Skin of body (tissue), 2 donors: ENCODE data around the gene BMP8B. TPM values are rescaled to one million over a fixed set of nuclear protein-coding genes. Genes with fewer than 3 reads are reported as not detected.
"Not testable (repeated sequence)": the region's sequence is repeated elsewhere in the genome, so short reads cannot be mapped to it uniquely, and the experiment has no call there.

Source experiments
- DNase-seq: peaks from one replicate; lab custom pipeline; 2025; lab: John Stamatoyannopoulos, UW
- total RNA-seq: library from RNA; depleted of rRNA; stranded (reverse); fragments of >200 nt; gene quantifications from one replicate; pipeline ENCODE4 v1.2.3, GENCODE V29; 2014

BMP8B gene
- total RNA-seq, 1 donor from 2014 or later = 2.0 TPM

DNA sequence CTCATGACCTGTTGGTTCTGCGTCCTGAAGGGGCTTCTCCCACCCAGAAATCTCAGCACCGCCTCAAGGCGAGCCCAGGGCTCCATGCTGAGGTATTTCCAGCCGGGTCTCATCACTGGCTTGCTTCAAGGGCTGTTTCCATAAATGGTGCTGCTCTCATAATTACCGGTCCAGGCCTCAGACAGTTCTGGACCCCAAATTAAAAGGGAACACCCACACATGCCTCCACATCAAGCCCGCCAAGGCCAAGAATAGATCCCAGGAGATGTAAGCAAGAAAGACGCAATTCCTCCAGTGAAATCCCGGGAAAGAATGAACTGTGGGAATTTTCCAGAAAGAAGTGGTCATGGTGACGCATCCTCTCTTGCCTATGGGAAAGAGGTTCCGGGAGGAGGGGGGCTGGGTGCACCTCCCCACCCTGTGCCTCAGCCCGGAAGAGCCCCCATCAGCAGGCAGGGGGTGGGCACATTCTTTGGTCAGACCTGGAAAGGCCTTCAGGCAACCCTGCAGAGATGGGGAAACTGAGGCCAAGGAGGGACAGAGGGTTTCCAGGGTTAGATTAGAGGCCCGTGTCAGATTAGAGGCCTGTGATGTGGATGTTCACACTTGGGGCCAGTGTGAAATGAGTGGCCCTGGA lies 10.1 kb downstream of the BMP8B start:
- not testable (repeated sequence) for DNase-seq

DNA sequence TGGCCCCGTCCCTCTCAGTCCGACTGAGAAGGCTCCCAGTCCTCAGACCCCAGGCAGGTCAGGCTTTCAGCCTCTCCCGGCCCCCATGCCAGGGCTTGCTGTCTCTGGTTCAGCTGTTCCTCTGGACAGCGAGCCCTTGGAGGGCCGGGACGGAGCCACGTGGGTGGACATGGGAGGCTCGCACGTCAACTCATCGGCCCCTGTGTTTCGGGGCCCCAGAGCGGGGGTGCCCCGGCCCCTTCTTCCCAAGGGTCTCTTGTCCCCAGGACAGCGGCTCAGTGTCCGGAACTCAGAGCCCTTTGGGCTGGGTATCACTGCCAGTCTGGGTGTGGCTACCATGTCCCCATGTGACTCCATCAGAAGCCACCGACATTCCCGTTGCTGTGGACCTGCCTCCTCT lies 10.8 kb downstream of the BMP8B start:
- not testable (repeated sequence) for DNase-seq

DNA sequence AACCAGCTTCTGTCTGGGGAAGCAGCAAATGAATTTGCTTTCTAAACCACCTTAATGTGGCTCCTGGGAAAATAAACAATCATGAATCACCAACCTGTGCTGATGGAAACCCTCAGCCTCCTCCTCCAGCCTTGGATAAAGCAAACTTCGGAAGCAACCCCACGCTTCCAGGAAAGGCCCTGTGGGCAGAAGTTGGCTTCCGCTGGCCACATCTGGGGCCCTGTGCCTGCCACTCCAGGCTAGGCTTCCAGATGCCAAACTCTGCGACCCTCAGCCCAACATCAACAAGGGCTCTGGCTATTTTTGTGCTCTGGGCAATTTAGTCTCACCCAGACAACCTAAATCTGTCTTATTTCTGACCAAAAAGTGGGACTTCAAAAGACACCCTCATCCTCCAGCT lies 11.4 kb downstream of the BMP8B start:
- DNase-seq = no peak

DNA sequence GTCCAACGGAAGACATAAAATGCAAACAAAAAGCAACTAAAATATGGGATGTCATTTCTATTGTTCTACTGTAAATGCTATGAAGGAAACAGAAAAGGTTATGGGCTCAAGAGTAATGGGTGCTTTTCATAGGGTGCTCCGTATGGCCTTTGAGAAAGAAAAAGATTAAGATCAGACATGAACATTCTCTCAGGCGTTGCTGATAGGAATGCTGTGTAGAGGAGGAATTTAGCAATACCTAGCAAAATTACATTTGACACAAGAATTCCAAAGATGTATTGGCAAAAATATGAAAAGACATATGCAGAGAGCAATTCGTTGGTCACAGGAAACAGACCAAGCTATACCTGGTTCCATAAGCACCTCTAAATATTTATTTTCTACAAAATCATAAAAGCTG lies 11.8 kb downstream of the BMP8B start:
- no peak for DNase-seq

DNA sequence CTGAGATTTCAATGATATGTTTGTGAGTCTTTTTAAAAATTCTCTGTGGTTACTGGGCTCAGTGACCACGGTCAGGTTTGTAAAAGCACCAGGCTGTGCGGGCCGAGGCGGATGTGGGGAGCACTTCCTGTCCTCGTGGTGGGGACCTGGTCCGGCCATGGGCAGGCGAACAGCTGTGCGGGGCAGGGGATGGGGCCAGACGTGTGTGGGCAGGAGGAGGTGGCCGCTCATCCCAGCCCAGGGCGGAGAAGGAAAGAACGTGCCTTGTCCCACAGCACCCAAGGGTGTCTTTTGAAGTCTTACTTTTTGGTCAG lies 12.3 kb downstream of the BMP8B start:
- no peak for DNase-seq

DNA sequence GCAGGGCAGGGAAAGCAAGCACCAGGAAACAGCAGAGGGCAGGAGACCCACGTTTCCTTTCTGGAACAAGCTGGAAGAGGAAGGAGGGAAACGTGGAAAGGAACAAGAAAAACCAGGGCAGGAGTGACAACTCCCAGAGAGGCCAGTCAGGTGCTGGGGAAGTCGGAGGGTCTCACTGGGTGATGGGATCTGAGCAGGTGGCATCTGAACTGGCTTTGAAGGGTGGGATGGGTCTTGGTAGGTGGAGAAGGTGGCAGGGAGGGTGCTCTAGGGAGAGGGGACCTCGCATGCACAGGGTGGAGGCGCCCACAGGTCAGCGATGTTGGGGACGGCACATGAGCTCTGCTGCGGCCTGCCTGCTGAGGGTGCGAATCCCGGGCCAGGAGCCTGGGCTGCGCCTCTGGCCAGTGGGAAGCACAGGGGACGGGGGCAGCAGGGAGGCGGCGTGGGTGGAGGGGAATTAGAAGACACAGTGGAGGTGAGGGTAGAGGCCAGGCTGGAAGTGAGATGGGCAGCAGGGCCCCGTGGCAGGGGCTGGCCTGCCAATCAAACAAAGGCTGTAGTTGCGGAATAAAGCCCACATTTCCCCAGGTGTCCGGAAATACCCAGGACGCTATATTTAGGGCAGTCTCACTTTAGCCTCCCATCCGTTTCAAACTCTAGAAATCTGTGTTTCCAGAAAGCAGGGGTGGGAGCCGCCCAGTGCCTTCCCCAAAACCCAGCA lies 12.8 kb downstream of the BMP8B start:
- DNase-seq = not testable (repeated sequence)

DNA sequence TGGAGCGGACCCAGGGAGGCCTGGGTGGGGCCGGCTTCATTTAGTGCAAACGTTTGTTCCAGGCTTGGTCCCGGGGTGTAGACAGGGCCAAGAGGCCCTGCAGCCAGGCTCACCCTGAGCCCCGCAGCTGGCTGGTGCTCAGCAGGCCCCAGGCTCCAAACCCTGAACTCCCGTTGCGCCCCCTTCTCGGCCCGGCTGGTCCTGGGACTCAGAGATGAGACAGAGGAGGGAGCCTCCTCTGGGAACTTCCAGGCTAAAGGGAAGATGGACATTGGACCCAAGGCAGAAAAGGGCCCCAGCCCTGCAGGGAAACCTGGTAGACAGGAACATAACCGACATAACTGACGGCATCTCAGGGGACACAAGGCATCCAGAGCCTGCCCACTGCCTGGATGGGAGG lies 13.5 kb downstream of the BMP8B start:
- DNase-seq = not testable (repeated sequence)

DNA sequence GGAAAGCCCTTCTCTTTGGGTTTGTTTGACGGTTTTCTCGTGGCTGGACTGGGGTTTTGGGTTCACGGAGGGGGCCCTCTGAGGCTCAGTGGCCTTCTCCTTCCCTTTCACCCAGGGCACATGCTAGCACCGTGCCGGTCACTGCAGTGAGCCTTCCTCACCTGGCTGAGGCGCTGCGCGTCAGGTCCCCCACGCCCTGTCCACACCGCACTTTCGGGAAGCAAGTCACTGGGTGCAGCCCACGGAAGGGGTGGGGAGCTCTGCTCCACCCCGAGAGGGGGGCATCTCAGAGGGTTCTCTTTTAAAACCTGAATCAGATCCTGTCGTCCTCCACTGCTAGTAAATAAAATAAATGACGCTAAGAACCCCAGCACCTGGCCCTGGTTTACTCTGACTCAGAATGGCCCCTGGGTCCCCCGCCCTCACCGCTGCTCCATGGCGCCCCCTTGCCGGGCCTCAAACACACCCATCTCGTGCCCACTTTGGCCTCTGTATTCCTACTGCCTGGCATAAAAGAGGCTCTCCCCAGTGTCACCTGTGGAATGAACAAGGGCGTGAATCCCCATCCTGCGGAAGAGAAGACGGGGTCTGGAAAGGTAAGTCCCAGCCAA lies 15.2 kb downstream of the BMP8B start:
- not testable (repeated sequence) for DNase-seq

DNA sequence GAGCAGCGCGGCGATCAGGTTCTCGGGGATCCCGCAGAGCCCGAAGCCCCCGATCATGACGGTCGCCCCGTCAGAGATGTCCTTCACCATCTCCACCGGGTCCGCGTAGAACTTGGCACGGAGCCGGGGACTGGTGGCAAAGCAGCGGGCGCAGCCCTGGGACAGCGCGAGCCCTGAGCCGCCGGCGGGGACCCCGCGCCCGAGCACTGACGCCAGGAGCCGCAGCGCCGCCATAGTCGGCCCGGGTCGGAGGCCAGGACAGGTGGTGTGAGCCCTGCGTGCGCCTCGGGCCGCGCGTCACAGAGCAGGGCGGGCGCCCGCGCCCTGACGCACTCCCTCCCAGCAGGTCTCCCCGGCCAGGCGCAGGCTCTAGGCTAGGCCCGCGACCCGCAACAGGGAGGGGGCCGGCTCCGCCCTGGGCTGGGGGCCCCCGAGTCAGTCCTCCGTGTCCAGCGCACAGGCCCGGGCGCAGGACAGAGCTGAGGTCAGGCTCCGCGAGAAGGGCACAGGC lies 17.6 kb downstream of the BMP8B start, which contains the start of gene OXCT2:
Gene OXCT2, minus strand, starts transcription at position 327 of the 511 bp plus-strand sequence. Its CDS starts 93 bp downstream, at position 234.
- DNase-seq = not testable (repeated sequence)

DNA sequence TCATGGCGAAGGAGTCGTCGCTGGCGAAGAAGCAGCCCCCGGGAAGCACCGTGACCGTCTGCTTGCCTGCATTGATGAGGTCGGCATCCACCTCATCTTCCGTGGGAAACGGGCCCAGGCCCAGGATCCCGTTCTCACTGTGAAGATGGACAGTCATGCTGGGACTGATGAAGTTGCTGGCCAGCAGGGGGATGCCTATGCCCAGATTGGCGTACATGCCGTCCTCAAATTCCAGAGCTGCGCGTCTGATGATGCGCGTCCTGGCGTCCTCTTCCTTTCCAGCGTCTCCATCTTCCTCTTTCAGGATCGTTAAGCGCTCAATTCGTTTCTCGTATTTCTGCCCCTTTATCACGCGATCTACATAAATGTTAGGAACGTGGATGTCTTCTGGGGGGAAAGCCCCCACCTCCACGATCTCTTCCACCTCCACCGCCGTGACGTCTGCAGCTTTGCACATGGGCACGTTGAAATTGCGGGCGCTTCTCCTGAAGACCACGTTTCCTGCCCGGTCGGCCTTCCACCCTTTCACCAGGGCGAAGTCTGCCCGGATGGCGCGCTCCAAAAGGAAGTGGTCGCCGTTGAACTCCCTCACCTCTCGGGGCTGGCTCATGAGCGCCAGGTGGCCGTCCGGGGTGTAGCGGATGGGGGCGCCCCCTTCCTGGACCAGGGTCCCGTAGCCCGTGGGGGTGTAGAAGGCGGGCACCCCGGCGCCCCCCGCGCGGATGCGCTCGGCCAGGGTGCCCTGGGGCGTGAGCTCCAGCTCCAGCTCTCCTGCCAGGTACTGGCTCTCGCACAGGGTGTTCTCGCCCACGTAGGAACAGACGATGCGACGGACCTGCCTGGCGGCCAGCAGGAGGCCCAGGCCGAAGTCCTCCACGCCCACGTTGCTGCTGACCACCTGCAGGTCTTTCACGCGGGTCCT lies 18.3 kb downstream of the BMP8B start:
- DNase-seq = not testable (repeated sequence)

DNA sequence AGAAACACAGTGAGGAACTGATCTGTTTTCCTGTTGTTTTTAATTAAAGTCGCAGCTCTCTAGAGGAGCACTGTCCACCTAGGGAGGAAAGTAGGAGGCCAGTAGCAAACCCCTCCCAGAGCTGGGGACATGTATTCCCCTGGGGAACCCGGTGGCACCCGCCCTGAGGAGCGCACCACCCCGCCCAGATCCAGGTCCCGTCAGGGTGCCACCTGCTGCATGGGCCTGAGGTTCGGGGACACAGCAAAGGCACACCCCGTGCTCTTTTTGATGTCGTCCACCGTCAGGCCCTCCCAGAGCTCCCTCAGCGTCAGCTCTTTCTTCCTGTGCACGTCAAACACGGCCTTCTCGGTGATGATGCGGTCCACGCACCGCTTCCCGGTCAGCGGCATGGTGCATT lies 19.2 kb downstream of the BMP8B start:
- not testable (repeated sequence) for DNase-seq

DNA sequence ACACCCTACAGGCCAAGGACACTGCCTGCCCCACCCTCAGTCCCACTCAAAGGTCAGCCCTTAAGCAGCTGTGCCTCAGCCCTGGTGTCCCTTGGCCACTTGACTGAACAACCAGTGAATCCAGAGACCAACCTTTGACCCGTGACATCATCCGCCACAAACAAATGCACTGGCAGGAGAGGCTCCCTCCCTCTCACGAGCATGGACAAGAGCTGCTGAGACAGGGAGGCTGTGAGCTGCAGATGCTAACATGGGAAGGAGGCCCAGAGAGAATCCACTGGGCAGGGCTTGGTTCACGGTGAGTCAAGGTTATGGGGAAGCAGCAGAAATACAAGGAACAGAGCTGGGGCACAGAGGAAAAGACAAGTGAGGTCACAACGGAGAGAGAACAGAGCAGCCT lies 22.2 kb downstream of the BMP8B start:
- not testable (repeated sequence) for DNase-seq

DNA sequence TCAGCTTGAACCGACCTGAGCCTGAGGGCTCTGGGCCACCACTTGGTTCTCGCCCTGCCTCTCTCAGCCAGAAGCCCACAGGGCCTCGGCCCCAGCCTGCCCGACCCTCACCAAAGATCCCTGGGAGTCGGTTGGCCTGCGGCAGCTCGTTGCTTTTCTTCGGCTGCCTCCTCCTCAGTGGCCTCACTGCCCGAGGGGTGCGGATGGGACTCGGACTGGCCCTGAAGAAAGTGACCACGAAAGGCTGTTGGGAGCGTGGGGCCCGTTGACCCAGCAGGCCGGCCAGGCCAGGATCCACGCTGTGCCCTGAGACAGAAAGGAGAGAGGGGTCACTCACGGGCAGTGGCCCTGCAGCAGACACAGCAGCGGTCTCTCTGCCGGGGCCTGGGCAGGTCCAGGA lies 24.2 kb downstream of the BMP8B start:
- not testable (repeated sequence) for DNase-seq

DNA sequence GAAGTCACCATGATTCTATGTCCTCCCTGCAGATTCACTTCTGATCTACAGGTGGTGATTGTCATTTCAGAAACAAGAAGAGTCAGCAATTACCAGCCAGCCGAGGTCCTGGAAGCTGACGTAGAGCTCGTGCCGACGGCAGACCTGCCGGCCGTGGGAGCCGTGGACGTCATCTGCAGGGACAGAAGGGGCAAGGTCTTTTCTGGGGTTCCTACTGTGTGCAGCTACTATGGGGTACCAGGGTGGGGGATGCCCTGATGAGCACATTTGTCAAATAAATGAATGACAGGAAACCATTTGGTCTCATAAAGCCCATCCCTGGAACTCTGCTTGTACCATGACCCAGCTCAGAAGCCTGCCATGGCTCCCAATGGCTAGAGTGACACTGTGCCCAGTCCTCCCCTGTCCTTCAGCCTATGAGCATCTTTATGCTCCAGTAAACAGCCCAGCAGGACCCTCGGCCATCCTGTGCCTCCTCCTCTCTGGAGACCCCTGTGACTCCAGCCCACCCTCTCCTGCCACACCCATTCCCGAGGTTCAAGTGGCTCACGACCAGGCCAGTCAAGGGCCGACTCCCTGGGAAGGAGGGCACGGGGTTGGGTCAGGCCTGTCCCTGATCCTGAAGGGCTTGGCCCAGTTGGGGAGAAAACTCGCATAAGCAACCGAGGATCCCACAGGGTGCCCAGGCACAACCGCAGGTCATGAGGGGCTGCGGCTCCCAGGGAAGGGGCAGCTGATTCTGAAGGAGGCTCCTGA lies 24.9 kb downstream of the BMP8B start:
- not testable (repeated sequence) for DNase-seq

DNA sequence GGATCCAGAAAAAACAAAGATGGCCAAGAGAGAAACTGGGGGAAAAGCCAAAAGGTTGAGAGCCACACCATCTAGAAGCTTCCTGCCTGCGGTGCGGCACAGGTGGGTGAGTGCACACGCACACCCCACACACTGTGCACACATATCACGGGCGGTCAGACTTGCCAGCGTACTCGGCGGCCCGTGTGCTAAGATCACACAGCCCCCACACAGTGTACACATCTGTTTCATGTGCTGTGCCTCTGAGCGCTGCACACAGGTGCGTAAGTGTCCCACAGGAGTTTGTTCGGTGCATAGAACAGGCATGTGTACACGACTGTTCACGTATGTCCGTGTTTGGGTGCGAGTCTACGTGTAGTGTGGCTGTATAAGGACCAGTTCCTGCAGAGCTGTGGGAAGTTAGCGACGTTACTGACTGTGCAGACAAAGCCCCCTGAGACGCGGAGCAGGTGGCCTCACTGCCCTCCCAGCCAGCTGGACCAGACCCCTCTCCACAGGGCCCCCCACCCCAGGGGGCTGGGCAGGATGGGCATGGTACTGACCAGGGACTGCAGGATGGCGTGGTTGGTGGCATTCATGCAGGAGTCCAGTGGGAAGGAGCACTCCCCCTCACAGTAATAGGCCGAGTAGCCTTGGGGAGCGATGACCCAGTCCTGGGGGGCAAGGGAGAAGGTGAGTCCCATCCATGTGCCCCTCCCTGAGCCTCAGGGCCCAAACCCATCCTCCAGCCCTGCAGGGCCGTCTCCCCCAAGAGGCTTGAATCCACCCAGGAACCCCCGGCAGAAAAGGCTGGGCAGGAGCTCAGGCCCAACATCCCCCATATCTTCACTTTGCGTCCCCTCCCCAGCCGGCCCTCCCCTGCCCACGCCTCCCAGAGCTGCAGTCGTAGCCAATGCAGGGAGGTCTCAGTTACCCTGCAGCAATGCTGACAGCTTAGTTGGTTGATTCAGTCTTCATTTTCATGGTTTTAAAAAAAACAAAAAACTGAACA lies 25.8 kb downstream of the BMP8B start:
- DNase-seq = no peak

DNA sequence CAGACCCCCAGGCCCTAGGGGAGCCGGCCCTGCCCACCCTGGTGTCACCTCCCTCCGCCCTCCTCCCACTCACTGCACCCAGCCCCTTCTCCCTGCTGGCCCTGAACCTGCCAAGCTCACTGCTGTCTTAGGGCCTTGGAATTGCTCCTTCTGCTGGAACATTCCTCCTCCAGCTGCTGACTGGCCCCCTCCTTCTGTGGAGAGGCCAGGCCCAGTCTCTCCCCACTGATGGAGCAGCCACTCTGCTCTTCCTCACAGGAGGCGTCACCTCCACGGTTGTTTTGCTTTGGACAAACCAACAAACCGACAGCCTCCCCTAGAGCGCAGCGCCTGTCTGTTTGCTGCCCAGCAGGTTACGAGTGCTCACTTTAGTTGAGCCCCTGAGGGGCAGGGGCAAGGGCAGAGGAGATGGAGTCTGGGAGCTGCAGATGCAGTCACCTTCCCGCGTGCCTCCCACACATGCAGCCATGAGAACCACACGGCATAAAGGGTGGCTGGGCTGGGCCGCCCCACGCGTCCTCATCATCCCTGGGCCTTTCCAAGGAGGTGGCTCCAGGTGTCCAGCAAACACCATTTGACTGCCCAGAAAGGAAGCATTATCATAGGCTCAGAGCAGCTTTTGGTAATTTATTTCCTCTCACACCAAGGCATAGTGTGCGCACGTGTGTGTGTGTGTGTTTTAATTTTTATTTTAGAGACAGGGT lies 27.0 kb downstream of the BMP8B start:
- DNase-seq = no peak

DNA sequence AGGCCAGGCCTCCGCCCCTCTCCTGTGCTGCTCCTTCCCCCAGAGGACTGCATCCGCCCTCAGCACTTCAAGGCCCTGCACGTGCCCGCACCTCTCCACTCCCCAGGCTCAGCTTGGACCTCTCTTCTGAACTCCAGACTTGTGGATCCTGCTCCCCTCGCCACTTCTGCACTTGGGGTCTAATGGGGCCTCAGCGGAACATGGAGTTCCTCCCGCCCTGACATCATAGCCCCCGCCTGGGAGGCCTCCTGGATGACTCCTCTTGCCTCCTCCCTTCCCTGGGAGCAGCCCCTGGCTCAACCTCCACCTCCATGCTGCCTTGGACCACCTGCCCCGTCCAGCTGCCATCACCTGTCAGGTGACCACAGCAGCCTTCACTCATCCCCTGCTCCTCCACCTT lies 27.6 kb downstream of the BMP8B start:
- DNase-seq = no peak

DNA sequence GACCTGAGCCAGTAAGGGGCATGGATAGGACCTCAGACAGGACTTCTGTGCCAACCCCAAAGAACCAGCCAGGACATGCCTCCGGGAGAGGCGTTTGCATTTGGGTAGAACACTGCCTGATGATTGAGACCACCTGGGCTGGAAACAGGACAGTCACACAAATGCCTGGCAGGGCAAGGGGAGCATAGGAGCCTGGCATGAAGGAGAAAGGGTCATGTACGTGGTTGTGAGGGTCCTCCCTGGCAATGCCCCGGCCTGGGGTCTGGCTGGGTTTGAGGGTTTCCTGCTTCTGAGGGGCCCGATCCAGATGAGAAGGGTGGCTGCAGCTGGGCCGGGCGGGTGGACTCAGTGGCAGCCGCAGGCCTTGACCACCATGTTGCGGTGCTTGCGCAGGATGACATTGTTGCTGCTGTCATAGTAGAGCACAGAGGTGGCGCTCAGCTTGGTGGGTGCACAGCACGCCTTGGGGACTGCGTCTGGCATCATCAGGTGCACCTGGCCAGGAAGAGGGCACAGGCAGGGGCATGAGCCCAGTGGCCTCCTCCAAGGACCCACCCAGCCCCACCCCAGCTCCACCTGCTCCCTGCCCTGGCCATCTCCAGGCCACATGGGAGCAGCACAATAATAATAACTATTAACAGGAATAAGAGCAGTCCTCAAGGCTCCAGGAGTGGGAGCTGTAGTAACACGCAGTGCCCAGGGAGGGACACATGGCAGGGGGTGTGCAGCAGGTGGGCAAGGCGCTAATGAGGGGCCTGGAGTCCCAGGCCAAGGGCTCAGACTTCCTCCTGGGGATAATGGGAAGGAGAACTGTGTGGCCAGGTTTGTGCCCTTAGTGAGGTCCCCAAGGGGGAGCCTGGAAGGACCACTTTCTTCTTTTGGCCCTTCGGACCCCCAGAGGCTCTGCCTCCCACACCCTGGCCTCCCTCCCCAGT lies 28.3 kb downstream of the BMP8B start:
- no peak for DNase-seq
